ENCODE results near the gene RFFL.

RFFL gene

DNA sequence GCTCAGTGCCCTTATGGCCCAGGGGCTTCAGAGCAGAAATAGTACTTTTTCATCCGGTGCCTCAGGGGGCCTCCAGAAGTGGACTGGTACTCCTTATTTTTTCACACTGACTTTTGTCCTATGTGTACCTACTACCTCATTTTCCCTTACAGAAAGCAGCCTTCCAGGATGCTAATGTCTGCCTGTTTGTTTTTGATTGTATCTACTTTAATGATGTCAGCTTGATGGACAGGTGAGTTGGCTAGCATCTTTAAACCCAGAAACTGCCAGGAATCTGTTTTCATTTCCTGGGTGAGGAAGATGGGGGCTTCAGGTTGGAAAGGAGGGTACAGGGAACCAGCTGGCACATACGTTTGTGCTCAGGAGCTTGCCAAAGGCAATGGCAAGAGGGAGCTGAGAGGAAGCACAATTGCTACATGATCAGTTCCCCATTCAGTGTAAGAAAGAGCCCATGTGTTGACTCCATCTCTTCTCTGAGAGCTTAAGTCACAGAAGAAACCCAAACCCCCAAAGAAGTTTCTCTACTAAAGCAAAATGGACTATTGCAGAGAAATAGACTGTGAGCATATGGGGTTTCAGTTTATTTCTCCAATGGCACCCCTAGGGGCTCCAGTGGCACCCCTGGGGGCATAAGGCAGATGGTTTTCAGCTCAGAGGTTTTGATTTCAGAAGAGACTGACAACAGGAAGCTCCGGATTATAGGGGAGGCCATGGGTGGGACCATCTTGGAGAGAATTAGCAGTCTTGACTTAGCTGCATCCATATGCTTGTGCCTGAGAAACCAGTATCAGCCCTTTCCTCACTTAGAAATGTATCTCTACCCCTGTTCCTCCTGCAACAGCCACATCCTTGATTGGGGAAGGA, 66.9 kb downstream of the RFFL start:
- CTCF ChIA-PET = interaction anchor here (0.7 to 13.0 kb wide), 15 partner anchors 8 to 454 kb away, joined by 3 to 155 read pairs (median 4); partner anchors contain the start of genes FNDC8, LIG3 and RAD51D
- POLR2A ChIA-PET = interaction anchor here (0.5 to 0.8 kb wide), 2 partner anchors 16 to 32 kb away, joined by 3 to 4 read pairs; no protein-coding TSS in a partner anchor
- TF ChIP-seq, protein P1, sequence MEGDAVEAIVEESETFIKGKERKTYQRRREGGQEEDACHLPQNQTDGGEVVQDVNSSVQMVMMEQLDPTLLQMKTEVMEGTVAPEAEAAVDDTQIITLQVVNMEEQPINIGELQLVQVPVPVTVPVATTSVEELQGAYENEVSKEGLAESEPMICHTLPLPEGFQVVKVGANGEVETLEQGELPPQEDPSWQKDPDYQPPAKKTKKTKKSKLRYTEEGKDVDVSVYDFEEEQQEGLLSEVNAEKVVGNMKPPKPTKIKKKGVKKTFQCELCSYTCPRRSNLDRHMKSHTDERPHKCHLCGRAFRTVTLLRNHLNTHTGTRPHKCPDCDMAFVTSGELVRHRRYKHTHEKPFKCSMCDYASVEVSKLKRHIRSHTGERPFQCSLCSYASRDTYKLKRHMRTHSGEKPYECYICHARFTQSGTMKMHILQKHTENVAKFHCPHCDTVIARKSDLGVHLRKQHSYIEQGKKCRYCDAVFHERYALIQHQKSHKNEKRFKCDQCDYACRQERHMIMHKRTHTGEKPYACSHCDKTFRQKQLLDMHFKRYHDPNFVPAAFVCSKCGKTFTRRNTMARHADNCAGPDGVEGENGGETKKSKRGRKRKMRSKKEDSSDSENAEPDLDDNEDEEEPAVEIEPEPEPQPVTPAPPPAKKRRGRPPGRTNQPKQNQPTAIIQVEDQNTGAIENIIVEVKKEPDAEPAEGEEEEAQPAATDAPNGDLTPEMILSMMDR (IDR thresholded peaks at IDR 0.05; ENCODE audit: control extremely low read depth, extremely low read depth, low read depth, missing control alignments) = no peak
- DNase-seq (ENCODE audit: extremely low spot score) = no peak

DNA sequence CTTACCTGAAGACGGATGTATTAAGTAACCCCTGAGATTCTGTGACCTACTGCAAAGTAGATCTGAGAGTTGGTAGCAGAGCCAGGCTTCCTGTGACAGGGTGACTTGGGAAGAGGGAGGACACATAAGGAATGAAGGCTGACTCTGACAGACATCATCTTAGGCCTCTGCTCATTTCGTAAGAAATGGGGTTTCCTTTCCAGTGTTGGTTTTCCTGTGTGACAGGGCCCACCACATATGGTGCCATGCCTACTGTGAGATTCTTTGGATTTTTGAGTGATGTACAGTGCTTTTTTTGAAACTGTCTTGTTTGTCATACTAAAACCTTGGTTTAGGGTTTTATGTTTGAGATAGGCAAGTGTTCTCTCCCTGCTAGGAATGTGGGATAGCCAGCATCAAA, 70.5 kb downstream of the RFFL start:
- ChIA-PET CTCF (interaction anchor here (1.3 to 13.0 kb wide), 4 partner anchors 16 to 127 kb away, joined by 4 to 155 read pairs (median 36); partner anchors contain the start of genes FNDC8 and RAD51D), POLR2A (no interaction called here)
- DNase-seq (ENCODE audit: extremely low spot score) = no peak
- TF ChIP-seq, protein P1 (IDR thresholded peaks at IDR 0.05; ENCODE audit: control extremely low read depth, extremely low read depth, low read depth, missing control alignments) = no peak

DNA sequence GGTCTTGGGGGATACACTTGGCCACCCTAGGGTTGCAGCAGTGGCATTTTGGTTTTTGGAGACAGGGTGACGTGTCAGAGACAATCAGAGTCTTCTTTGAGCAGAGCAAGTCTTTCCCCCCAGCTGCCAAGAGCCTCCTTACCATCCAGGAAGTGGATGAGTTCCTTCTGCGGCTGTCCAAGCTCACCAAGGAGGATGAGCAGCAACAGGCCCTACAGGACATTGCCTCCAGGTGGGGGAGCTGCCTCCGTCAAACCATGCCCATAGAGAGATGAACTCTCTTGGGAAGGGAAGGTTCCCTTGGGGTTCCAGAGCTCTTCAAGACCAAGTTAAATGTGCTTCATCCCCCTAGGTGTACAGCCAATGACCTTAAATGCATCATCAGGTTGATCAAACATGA, 71.9 kb downstream of the RFFL start:
- no peak for DNase-seq (ENCODE audit: extremely low spot score)
- ChIA-PET POLR2A (interaction anchor here (0.6 to 1.7 kb wide), 3 partner anchors 11 to 28 kb away, joined by 3 to 6 read pairs (median 5); partner anchors contain the start of gene LIG3), CTCF (interaction anchor here (1.2 to 13.0 kb wide), 8 partner anchors 9 to 135 kb away, joined by 3 to 155 read pairs (median 7); partner anchors contain the start of genes FNDC8 and RAD51D)
- TF ChIP-seq, protein P1 (IDR thresholded peaks at IDR 0.05; ENCODE audit: control extremely low read depth, extremely low read depth, low read depth, missing control alignments) = no peak

DNA sequence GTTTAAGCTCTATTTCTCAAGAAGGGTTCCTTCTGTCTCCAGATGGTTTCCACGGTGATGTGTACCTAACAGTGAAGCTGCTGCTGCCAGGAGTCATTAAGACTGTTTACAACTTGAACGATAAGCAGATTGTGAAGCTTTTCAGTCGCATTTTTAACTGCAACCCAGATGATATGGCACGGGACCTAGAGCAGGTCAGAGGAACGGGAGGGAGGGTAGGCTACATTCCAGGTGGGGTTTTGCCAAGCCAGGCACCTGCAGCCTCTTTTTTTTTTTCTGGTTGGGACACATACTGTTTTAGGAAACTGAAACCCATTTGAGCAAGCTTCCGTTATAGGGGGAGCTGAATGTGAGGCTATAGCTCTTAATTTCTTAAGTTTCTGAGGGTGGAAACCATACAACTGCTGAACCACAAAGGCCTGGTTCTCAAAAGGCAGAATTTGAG, 72.6 kb downstream of the RFFL start:
- CTCF ChIA-PET = interaction anchor here (1.0 to 13.0 kb wide), 9 partner anchors 9 to 135 kb away, joined by 3 to 155 read pairs (median 4); partner anchors contain the start of genes FNDC8 and RAD51D
- TF ChIP-seq, protein P1 (IDR thresholded peaks at IDR 0.05; ENCODE audit: control extremely low read depth, extremely low read depth, low read depth, missing control alignments) = no peak
- no peak for DNase-seq (ENCODE audit: extremely low spot score)
- POLR2A ChIA-PET = interaction anchor here (0.6 to 1.7 kb wide), 3 partner anchors 10 to 27 kb away, joined by 3 to 6 read pairs (median 5); partner anchors contain the start of gene LIG3

DNA sequence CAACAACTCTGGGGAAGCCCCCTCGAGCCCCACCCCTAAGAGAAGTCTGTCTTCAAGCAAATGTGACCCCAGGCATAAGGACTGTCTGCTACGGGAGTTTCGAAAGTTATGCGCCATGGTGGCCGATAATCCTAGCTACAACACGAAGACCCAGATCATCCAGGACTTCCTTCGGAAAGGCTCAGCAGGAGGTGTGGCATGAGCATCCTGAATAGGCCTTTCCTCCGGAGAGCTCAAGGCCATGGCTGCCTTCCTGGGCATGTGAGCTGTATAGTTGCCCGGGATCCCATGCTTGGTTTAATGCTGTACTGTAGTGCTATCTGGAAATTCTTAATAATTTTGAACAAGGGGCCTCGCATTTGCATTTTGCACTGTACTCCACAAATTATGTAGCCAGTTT, 74.0 kb downstream of the RFFL start:
- ChIA-PET CTCF (interaction anchor here (1.6 to 3.6 kb wide), 3 partner anchors 8 to 130 kb away, joined by 4 to 15 read pairs (median 7); partner anchors contain the start of gene RAD51D), POLR2A (no interaction called here)
- no peak for DNase-seq (ENCODE audit: extremely low spot score)
- TF ChIP-seq, protein P1 (IDR thresholded peaks at IDR 0.05; ENCODE audit: control extremely low read depth, extremely low read depth, low read depth, missing control alignments) = no peak

DNA sequence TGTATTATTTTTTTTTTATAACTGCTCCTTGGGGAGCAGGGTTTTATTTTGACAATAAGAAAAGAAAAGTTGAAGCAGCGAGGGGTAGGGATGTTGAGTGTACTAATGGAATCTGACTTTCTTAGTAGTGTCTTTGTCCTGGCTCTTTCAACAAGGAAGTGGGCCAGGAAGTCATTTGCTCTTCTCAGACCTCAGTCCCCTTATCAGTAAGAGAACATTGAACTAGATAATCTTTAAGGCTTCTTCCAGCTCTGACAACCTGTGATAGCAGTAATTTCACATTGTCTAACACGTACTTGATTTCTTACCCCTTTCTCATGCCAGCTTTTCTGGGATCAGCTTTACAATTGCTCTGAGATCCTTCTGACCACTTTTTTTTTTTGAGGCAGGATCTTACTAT, 74.9 kb downstream of the RFFL start:
- POLR2A ChIA-PET = interaction anchor here (0.7 kb wide), 1 partner anchor 46 kb away, joined by 4 read pairs; no protein-coding TSS in a partner anchor
- TF ChIP-seq, protein P1 (IDR thresholded peaks at IDR 0.05; ENCODE audit: control extremely low read depth, extremely low read depth, low read depth, missing control alignments) = no peak
- no peak for DNase-seq (ENCODE audit: extremely low spot score)
- CTCF ChIA-PET = interaction anchor here (1.7 to 3.6 kb wide), 2 partner anchors 9 to 131 kb away, joined by 7 to 15 read pairs; partner anchors contain the start of gene RAD51D
